Stimulated activated CD4-positive, alpha-beta T cell treated with anti-CD3 and anti-CD28 coated beads, TNF-alpha, amount 100 ng/mL, for 48 hours (primary cell): ENCODE measurements around the gene ITPR2.

ENCODE experiments used
- DNase-seq, 3 donors: peaks; one replicate each; pipeline ENCODE4 v3.0.0-alpha.2; 2020; ENCODE audit warnings: low read depth in 3 of 3

Gene ITPR2

DNA sequence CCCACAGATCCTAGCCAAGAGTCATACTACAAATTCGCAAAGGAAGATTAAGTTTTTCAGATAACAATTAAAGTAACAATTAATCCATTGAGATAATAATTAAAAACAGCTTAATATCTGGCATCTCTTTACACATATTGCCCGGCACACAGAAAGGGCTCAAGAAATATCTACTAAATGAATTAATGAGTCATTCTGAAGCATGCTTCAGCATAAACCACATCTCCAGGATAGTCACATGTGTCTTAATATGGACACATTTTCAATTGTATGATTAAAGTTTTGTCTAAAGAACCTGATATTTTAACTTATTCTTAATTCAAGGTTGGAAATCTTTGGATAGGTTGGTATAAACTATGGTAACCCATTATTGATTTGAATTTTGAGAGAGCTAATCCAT is 9.6 kb downstream of the ITPR2 start:
- DNase-seq = no peak

DNA sequence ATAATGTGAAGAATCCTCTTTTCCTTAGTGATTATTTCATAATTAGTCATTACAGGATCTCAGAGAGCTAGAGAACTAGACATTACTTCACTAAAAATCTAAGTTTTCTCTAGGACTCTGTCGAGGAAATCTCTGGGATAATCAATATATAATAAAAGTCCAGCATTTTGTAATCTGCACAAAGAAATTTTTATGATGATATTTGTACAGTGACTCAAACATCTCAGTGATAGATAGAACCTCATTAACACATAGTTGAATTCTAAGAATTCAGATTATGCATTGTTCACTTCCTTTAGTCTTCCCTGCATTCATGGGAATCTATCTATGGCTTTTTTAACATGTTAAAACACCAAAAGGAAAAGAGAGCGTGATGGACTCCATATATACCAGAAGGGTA is 11.0 kb downstream of the ITPR2 start:
- DNase-seq = no peak

DNA sequence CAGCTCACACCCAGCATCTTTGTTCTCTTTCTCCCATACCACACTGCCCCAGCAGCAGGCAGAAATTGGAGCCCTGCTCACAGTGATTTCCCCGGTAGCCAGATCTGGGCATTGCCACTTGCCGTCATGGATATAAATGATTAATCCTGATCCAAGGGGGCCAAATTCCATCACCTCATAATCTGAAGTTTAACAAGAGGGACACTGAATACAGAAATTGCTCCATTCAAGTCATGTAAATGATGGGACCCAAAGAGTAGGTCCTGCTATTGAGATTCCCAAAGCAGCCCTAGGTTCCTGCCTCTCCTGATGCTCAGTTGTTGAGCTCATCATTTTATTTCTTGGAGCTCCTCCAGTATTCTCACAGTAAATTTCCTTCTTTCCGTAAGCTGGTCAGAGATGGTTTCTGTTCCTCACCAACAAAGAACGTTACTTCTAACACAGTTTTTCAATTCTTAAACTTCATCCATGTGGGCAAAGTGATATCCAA is 11.7 kb downstream of the ITPR2 start:
- no peak for DNase-seq

- no peak for DNase-seq
These were observed 14.4 kb downstream of the ITPR2 start for GRCh38 chr12:26818636-26819035.

DNA sequence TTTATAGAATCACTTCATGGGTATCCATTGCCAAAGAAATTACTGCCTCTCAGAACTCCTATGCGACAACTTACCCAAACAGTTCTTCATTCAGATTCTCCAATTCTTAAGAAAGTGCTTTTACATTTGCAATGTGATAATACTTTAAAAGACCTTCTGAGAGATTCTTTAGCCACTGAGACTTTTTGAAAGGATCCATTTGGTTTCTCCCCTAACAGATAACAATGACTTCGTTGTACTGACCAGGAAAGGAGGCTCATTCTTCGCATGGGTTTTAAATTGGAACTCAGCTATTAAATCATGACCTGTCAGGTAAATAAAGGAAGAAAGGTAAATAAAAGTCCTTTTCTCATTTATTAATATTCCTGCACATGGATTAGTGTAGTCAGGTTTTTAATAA is 14.8 kb downstream of the ITPR2 start:
- no peak for DNase-seq

- no peak for DNase-seq
These were observed 15.8 kb downstream of the ITPR2 start for GRCh38 chr12:26817183-26817591.

DNA sequence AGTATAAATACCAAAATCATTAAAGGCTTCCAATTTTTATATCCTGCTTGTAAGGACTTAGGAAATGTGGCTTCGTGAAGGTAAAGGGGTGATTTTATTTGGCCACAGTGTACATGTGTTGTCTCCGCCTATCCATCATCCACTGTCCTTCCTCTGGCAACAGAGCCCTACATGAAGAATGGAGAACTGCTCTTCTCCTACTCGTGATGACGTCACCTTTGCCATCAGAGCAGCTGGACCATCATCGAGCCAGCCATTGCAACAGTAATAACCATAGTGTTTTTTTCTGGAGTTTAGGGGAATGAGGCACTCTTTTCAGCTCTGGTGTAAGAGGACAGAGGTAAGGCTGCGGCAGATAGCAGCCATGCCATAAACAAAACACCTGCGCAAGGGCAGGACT is 19.2 kb downstream of the ITPR2 start:
- DNase-seq = no peak

GRCh38 chr12:26810330-26810729 is 22.7 kb downstream of the ITPR2 start:
- DNase-seq = no peak

DNA sequence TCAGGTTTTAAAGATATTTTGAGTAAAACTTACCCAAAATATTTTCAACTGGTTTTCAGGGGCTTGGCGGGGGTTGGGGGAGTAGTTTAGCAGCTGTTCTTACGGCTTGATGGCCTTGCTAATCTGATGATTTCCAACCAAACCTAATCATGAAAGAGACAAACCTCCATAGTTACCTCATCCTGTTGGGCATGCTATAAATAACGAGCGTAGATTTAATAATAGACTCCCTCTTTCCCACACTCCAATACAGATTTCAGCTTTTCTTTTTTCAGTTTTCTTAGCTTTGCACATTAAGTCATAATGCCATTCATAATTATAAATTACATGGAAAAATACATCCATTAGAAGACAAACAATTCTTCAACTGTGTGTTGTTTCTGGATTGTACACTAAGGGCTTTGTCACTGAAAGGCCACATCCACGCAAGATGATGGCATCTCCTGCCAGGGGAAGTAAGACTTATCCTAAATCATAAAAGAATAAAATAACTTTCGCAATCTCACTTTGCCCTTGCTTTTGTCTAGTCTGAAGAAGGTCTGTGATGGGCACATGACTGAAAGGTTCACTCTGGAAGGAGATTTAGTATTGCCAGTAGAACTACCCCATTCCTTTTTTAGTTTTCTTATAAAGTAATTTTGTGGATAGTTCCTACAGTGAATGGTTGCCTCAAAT is 23.2 kb downstream of the ITPR2 start:
- no peak for DNase-seq

GRCh38 chr12:26808766-26809476 is 24.1 kb downstream of the ITPR2 start:
- DNase-seq = no peak

DNA sequence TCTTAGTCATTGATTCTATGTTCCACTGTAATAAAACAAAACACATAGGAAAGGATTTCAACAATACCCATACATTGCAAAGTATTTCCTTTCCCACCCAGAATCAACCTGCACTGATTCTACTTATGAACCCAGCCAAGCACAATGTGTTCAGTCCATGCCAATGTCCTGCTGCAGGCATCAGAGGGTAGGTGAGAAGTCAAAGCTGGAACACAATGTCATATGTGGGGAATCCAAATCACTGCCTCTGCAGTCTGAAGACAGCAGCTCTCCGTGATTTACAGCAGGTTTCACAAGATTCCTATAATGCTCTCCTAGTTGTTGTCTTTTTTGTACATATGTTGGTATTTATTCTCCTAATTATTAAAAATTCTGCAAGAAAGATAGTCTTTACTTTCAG is 25.7 kb downstream of the ITPR2 start:
- no peak for DNase-seq

DNA sequence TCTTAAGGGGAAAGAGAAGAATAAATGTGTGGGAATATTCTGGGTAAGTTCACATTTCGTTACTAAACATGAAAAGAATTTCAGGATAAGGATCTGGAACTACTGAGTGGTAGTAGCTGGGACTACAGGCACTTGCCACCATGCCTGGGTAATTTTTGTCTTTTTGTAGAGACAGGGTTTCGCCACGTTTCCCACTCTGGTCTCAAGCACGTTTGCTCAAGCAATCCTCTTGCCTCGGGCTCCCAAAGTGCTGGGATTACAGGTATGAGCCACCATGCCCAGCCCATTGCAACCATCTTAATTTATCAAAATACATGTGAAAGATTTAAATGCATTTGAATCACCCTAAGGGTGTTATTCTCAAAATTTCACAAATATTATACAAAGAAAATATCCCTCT is 26.4 kb downstream of the ITPR2 start:
- no peak for DNase-seq

- no peak for DNase-seq
These were observed 27.5 kb downstream of the ITPR2 start for GRCh38 chr12:26805401-26805971.

- DNase-seq = no peak
These were observed 29.4 kb downstream of the ITPR2 start for GRCh38 chr12:26803552-26803951.

GRCh38 chr12:26801486-26801885 is 31.5 kb downstream of the ITPR2 start:
- DNase-seq = no peak

GRCh38 chr12:26800858-26801257 is 32.1 kb downstream of the ITPR2 start:
- no peak for DNase-seq

GRCh38 chr12:26800347-26800746 is 32.6 kb downstream of the ITPR2 start:
- no peak for DNase-seq

DNA sequence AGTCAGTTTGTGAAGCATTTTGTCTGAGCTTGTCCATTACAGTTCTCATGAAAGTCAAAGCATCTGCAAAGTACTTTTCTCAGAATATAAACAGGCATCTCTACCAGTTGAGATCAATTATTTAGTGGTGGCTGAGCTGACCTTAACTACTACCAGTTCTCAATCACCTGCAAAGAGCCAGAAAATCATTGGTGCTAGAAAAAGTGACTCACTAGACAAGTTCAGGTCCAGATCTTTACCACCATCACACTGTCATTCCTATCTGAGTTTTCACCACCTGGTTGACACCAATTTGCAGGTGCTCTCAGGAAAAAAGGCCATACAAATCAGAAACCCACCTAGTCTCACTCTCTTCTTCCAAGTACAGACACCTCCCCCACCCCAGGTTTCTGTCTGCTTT is 33.3 kb downstream of the ITPR2 start:
- DNase-seq = no peak

- DNase-seq = no peak
These were observed 34.4 kb downstream of the ITPR2 start for GRCh38 chr12:26798640-26799039.

GRCh38 chr12:26798023-26798422 is 35.0 kb downstream of the ITPR2 start:
- DNase-seq = no peak

GRCh38 chr12:26795910-26796309 is 37.1 kb downstream of the ITPR2 start:
- no peak for DNase-seq

DNA sequence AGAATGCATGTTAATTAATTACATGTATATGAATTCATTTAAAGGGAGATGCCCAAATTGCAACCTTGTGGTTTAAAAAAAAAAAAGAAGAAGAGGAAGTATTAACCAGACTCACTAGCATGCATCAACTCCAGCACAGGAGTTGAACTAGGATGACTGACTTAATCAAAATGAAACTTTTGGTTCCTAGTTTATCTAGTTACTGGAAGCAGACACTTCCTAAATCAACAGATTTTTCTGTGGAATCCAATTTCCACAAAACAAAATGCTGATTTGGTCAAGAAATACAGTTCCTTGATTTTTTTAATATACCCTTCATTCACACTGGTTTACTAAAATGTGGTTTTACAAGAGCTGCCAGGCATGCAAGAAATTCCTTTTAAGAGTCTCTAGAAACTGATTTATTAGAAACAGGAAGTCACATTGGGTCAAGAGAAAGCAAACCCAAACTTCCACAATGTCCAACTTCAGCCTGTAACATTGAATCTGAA is 41.6 kb downstream of the ITPR2 start:
- DNase-seq = no peak

- no peak for DNase-seq
These were observed 42.4 kb downstream of the ITPR2 start for GRCh38 chr12:26790645-26790994.
